ENCODE results near the gene KRTAP2-3.

DNA sequence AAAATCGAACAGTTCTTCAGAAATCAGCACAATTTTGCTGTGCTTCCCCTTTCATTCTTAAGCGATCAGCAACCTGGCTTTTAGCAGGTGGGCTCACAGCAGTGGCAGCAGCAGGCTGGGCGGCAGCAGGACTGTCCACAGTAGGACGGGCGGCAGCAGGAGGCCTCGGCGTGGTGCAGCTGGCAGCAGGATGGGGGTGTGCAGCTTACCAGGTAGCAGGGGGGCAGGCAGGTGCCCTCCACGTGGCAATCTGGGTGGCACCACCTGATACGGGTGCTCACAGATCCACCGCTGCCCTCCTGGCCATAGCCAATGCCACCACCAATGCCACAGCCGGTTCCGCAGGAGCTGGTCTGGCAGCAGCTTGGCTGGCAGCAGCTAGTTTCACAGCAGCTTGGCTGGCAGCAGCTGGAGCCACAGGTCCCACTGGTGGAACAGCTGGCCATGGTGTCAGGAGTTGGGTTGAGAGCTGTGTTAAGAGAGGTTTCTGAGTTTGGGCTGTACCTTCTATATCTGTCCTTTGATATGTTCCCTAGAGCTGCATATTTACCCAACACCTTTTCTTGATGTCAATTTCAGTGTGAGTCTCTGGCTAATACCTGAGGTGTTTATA, 30.2 kb downstream of the KRTAP2-3 start, which contains the start of gene KRTAP1-4:
- TF ChIP-seq CTCF (IDR thresholded peaks at IDR 0.05) = no peak
- no peak for TF ChIP-seq POLR2A (IDR thresholded peaks at IDR 0.05)
- TF ChIP-seq POLR2AphosphoS5 (IDR thresholded peaks at IDR 0.05; ENCODE audit: insufficient read depth in 1 of 2, low read depth in 1 of 2) = no peak
